Hepatocyte (in vitro differentiated cells): ENCODE results near the gene FCHSD2.

Source experiments
- CTCF ChIP-seq: fragments of 200-600 bp; sonication (generic); IDR thresholded peaks from 2 replicates; pipeline ENCODE4 v1.5.1; 2016; ENCODE audit warnings: antibody characterized with exemption, mild to moderate bottlenecking; ENCODE audit not compliant: poor library complexity
- EZH2 ChIP-seq: fragments of 200-600 bp; sonication (generic); IDR thresholded peaks from 2 replicates; pipeline ENCODE4 v1.6.1; 2016; ENCODE audit warnings: antibody characterized with exemption, mild to moderate bottlenecking, borderline replicate concordance

GRCh38 chr11:73055655-73056354 is 86.3 kb downstream of the FCHSD2 start:
- TF ChIP-seq CTCF = no peak
- no peak for TF ChIP-seq EZH2
